ENCODE results near the gene SPA17.

DNA sequence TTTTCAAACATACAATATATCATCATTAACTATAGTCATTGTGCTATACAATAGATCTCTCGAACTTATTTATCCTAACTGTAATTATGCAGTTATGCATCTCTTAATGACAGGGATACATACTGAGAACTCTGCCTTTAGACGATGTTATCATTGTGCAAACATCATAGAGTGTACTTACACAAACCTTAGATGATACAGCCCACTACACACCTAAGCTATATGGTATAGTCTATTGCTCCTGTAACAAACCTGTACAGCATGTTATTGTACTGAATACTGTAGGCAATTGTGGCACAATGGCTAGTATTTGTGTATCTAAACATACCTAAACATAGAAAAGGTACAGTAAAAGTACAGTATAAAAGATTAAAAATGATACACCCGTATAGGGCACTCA, 38.7 kb downstream of the SPA17 start:
- TF ChIP-seq, protein P1, sequence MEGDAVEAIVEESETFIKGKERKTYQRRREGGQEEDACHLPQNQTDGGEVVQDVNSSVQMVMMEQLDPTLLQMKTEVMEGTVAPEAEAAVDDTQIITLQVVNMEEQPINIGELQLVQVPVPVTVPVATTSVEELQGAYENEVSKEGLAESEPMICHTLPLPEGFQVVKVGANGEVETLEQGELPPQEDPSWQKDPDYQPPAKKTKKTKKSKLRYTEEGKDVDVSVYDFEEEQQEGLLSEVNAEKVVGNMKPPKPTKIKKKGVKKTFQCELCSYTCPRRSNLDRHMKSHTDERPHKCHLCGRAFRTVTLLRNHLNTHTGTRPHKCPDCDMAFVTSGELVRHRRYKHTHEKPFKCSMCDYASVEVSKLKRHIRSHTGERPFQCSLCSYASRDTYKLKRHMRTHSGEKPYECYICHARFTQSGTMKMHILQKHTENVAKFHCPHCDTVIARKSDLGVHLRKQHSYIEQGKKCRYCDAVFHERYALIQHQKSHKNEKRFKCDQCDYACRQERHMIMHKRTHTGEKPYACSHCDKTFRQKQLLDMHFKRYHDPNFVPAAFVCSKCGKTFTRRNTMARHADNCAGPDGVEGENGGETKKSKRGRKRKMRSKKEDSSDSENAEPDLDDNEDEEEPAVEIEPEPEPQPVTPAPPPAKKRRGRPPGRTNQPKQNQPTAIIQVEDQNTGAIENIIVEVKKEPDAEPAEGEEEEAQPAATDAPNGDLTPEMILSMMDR (IDR thresholded peaks at IDR 0.05) = no peak
- TF ChIP-seq EZH2 (IDR thresholded peaks at IDR 0.05) = no peak
